Prostate gland (tissue), 2 donors: ENCODE measurements around the gene MFSD12. TPM values are rescaled to one million over a fixed set of nuclear protein-coding genes. Genes with fewer than 3 reads are reported as not detected.

Source experiments
- DNase-seq: peaks from one replicate; pipeline ENCODE4 v3.0.0-alpha.2; 2019; ENCODE audit warnings: low spot score
- H3K27ac ChIP-seq, 2 donors: fragments of 200-600 bp; sonication (generic); 2 replicates each; pipeline ENCODE4 v1.5.1; 2017 to 2019
- H3K27me3 ChIP-seq: fragments of 200-600 bp; sonication (generic); replicated peaks from 2 replicates; pipeline ENCODE4 v1.5.1; 2019; ENCODE audit not compliant: insufficient read depth
- H3K36me3 ChIP-seq, 2 donors: fragments of 200-600 bp; sonication (generic); 1 replicate in 1 of 2; 2 replicates in 1 of 2; pipeline versions ENCODE4 v1.5.1 to v1.8.1; 2017 to 2019
- H3K4me1 ChIP-seq: fragments of 200-600 bp; sonication (generic); replicated peaks from 2 replicates; pipeline ENCODE4 v1.5.1; 2019
- H3K4me3 ChIP-seq, 2 donors: fragments of 200-600 bp; sonication (generic); 2 replicates each; pipeline ENCODE4 v1.5.1; 2017 to 2019
- H3K9me3 ChIP-seq: fragments of 200-600 bp; sonication (generic); 2 replicates; pipeline ENCODE4 v1.5.1; 2017
- CTCF ChIP-seq, 4 experiments: fragments of 200-600 bp in 2 of 4; fragments of 450-650 bp in 2 of 4; sonication (generic) in 2 of 4; IDR thresholded peaks; 1 replicate in 3 of 4; 2 replicates in 1 of 4; pipeline ENCODE4 v1.5.1; 2016 to 2019; ENCODE audit warnings: antibody characterized with exemption in 4 of 4, mild to moderate bottlenecking in 2 of 4, moderate library complexity in 2 of 4
- POLR2A ChIP-seq: fragments of 450-650 bp; IDR thresholded peaks from one replicate; pipeline ENCODE4 v1.6.1; 2016; ENCODE audit warnings: antibody characterized with exemption, mild to moderate bottlenecking
- POLR2AphosphoS5 ChIP-seq: sonication (generic); formaldehyde crosslinking; IDR thresholded peaks from one replicate; pipeline ENCODE4 v1.6.1; 2017; ENCODE audit warnings: antibody characterized with exemption
- WGBS: methylation state at CpG from one replicate; pipeline ENCODE4 v1.1.5; 2018; 5-methylcytosine and 5-hydroxymethylcytosine counted together
- intact Hi-C: fragments of 100-400 bp; cut with DNase I; formaldehyde crosslinking; loops from one replicate; pipeline ENCODE4 v1.14.2; 2022
- total RNA-seq, 2 donors: library from RNA; depleted of rRNA; stranded (reverse); fragments of >200 nt; gene quantifications; one replicate each; pipeline ENCODE4 v1.1.0, GENCODE V29; 2016

The MFSD12 gene
- total RNA-seq, 2 donors from 2014 or later, result 60.5 to 86.1 TPM

GRCh38 chr19:3524078-3524842 is 33.1 kb downstream of the MFSD12 start:
- no peak for TF ChIP-seq POLR2A
- no peak for TF ChIP-seq POLR2AphosphoS5
- TF ChIP-seq CTCF (IDR thresholded peaks at IDR 0.05), result no peak
- no peak overlapping the region for H3K4me3 ChIP-seq
- no peak overlapping the region for H3K27ac ChIP-seq
- H3K27me3 ChIP-seq, result no peaks in the 10 kb centered on the region
- intact Hi-C loops, result no loop called here
- 93% methylated on average over 33 of the region's 33 CpGs for whole genome bisulfite sequencing
- DNase-seq, result no peak
- no peaks in the 10 kb centered on the region for H3K9me3 ChIP-seq
- peaks cover 9 to 23% of the 10 kb centered on the region in 2 donors for H3K36me3 ChIP-seq
- H3K4me1 ChIP-seq, result no peaks in the 10 kb centered on the region

- WGBS, result 83% methylated on average over 14 of the region's 21 CpGs
- no peak for DNase-seq
- Histone ChIP-seq H3K4me1 (no peaks in the 10 kb centered on the region), H3K27me3 (no peaks in the 10 kb centered on the region), H3K4me3 (no peak overlapping the region), H3K9me3 (no peaks in the 10 kb centered on the region), H3K36me3 (peaks cover 9 to 23% of the 10 kb centered on the region in 2 donors), H3K27ac (no peak overlapping the region)
- TF ChIP-seq POLR2AphosphoS5, result no peak
- no peak for TF ChIP-seq POLR2A
- no peak for TF ChIP-seq CTCF (IDR thresholded peaks at IDR 0.05)
- intact Hi-C loops, result no loop called here
These were observed 33.9 kb downstream of the MFSD12 start for GRCh38 chr19:3523361-3524077.

- no peak for TF ChIP-seq CTCF (IDR thresholded peaks at IDR 0.05)
- Histone ChIP-seq H3K4me1 (no peaks in the 10 kb centered on the region), H3K36me3 (peaks cover 6 to 19% of the 10 kb centered on the region in 2 donors), H3K9me3 (no peaks in the 10 kb centered on the region), H3K4me3 (no peak overlapping the region), H3K27me3 (no peaks in the 10 kb centered on the region), H3K27ac (no peak overlapping the region)
- intact Hi-C loops, result no loop called here
- DNase-seq, result no peak
- WGBS, result 89% methylated on average over 40 of the region's 40 CpGs
These were observed 34.7 kb downstream of the MFSD12 start for GRCh38 chr19:3522421-3523360.

GRCh38 chr19:3521104-3521445 is 36.3 kb downstream of the MFSD12 start:
- no peaks in the 10 kb centered on the region for H3K27me3 ChIP-seq
- intact Hi-C loops, result no loop called here
- H3K36me3 ChIP-seq, result peaks cover 0 to 3% of the 10 kb centered on the region in 2 donors
- H3K27ac ChIP-seq, result peak overlapping the region; percentile 28 to 50
- H3K9me3 ChIP-seq, result no peaks in the 10 kb centered on the region
- no peak overlapping the region for H3K4me3 ChIP-seq
- TF ChIP-seq CTCF (IDR thresholded peaks at IDR 0.05) (no peak), POLR2AphosphoS5 (no peak), POLR2A (no peak)
- H3K4me1 ChIP-seq, result peaks cover 5% of the 10 kb centered on the region
- DNase-seq, result no peak
- 51% methylated on average over 7 of the region's 7 CpGs for WGBS
